ENCODE results near the gene LGALS4. TPM values are rescaled to one million over a fixed set of nuclear protein-coding genes. Genes with fewer than 3 reads are reported as not detected.
A peak's percentile ranks its signal among the peaks of the same experiment; 100 is the strongest.

LGALS4 gene
- total RNA-seq, 4 donors from 2014 or later: 1.1 to 2.7 (median 1.9) TPM

GRCh38 chr19:38836159-38836982 lies 23.6 kb upstream of the LGALS4 start:
- TF ChIP-seq CTCF (IDR thresholded peaks at IDR 0.05) (no peak), POLR2A (IDR thresholded peaks at IDR 0.05) (no peak)
- WGBS, 2 donors: 46 to 48% methylated on average over 8 of the region's 8 CpGs
- no peak for DNase-seq (ENCODE audit: low spot score in 2 of 2)
- intact Hi-C loops (cut with DNase I; ENCODE audit: low total_unique reads): loop anchor here (10.0 kb wide), 1 partner anchor 202 kb away; no protein-coding TSS in a partner anchor
- H3K4me3 ChIP-seq (ENCODE audit: low read depth, poor library complexity, severe bottlenecking): no peak overlapping the region

- no peak overlapping the region for H3K4me3 ChIP-seq (ENCODE audit: low read depth, poor library complexity, severe bottlenecking)
- intact Hi-C loops (cut with DNase I; ENCODE audit: low total_unique reads): loop anchor here (10.0 kb wide), 1 partner anchor 200 kb away; no protein-coding TSS in a partner anchor
- WGBS, 2 donors: 85 to 91% methylated on average over 6 of the region's 6 CpGs
- DNase-seq (ENCODE audit: low spot score in 2 of 2): no peak
- TF ChIP-seq CTCF (IDR thresholded peaks at IDR 0.05) (no peak), POLR2A (IDR thresholded peaks at IDR 0.05) (no peak)
These were observed 21.8 kb upstream of the LGALS4 start for GRCh38 chr19:38834590-38834989.

GRCh38 chr19:38834104-38834490 lies 21.4 kb upstream of the LGALS4 start:
- no peak overlapping the region for H3K4me3 ChIP-seq (ENCODE audit: low read depth, poor library complexity, severe bottlenecking)
- 92% methylated on average over 4 of the region's 4 CpGs for WGBS, 2 donors
- intact Hi-C loops (cut with DNase I; ENCODE audit: low total_unique reads): loop anchor here (10.0 kb wide), 1 partner anchor 199 kb away; no protein-coding TSS in a partner anchor
- TF ChIP-seq POLR2A (IDR thresholded peaks at IDR 0.05) (no peak), CTCF (IDR thresholded peaks at IDR 0.05) (no peak)
- no peak for DNase-seq (ENCODE audit: low spot score in 2 of 2)

DNA sequence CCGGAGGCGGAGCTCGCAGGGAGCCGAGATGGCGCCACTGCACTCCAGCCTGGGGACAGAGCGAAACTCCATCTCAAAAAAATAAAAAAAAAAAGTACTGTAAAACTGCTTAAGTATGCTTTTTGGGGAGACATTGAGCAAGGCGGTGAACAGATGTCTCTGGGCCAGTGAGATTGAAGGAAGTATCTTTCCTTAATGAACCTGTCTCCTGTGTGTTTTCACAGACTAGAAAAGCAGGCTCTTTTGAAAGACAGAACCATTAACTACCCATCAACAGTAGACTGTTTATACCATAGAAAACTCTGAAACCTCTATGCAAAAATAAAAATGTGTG lies 20.3 kb upstream of the LGALS4 start:
- WGBS, 2 donors: 81 to 82% methylated on average over 7 of the region's 7 CpGs
- intact Hi-C loops (cut with DNase I; ENCODE audit: low total_unique reads): loop anchor here (10.0 kb wide), 1 partner anchor 198 kb away; no protein-coding TSS in a partner anchor
- no peak for DNase-seq (ENCODE audit: low spot score in 2 of 2)
- H3K4me3 ChIP-seq (ENCODE audit: low read depth, poor library complexity, severe bottlenecking): no peak overlapping the region
- TF ChIP-seq CTCF (IDR thresholded peaks at IDR 0.05): no peak
- TF ChIP-seq POLR2A (IDR thresholded peaks at IDR 0.05): no peak

DNA sequence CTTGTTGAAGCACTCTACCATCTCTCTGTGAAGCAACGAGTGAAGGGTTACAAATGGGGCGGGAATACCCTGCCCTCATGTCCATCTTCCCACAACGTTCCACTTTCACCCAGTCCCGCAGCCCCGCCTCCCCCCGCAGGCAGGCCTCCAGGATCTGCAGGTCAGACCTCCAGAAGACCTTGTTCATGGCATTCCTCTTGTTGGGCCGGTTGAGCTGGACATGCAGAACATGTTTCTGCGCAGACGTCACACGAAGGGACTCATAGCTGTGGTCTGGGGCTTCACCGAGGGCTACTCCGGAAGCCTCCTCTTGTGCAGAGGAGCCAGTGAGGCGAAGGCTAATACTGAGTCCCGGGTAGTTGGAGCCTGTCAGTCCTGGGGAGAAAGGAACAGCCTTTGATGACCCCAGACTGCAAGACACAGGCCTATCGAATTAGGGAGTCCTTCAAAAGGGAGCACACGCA lies 18.4 kb upstream of the LGALS4 start:
- intact Hi-C loops (cut with DNase I; ENCODE audit: low total_unique reads): loop anchor here (10.0 kb wide), 1 partner anchor 196 kb away; no protein-coding TSS in a partner anchor
- peak in 1 of 2 donors; percentile 56 for DNase-seq (ENCODE audit: low spot score in 2 of 2)
- 7% methylated on average over 11 to 15 of the region's 16 CpGs for WGBS, 2 donors
- H3K4me3 ChIP-seq (ENCODE audit: low read depth, poor library complexity, severe bottlenecking): peak overlapping the region; percentile 60
- TF ChIP-seq CTCF (IDR thresholded peaks at IDR 0.05) (no peak), POLR2A (IDR thresholded peaks at IDR 0.05) (no peak)
